Upper lobe of left lung (tissue), 4 donors: ENCODE measurements around the gene HUNK.

Source experiments
- CTCF ChIP-seq, 6 experiments: fragments of 450-650 bp in 4 of 6; fragments of 200-600 bp in 2 of 6; sonication (generic) in 2 of 6; IDR thresholded peaks; one replicate each; pipeline ENCODE4 v1.5.1; 2016 to 2019; ENCODE audit warnings: antibody characterized with exemption in 6 of 6
- POLR2A ChIP-seq, 4 donors: fragments of 450-650 bp; IDR thresholded peaks; one replicate each; pipeline ENCODE4 v1.5.1; 2016 to 2017; ENCODE audit warnings: antibody characterized with exemption in 4 of 4, mild to moderate bottlenecking in 2 of 4
- POLR2AphosphoS5 ChIP-seq, 2 donors: sonication (generic); formaldehyde crosslinking; IDR thresholded peaks; one replicate each; pipeline ENCODE4 v1.5.1; 2017; ENCODE audit warnings: antibody characterized with exemption in 2 of 2

GRCh38 chr21:31898933-31899630, 26.3 kb downstream of the HUNK start:
- TF ChIP-seq POLR2AphosphoS5 (IDR thresholded peaks at IDR 0.05), result no peak
- no peak for TF ChIP-seq POLR2A (IDR thresholded peaks at IDR 0.05)
- TF ChIP-seq CTCF (IDR thresholded peaks at IDR 0.05), result no peak
